A673 (cell line): Measurements from ENCODE around the gene METTL14. TPM values are rescaled to one million over a fixed set of nuclear protein-coding genes. Genes with fewer than 3 reads are reported as not detected.

Source experiments
- BruUV-seq: library from RNA; stranded (reverse); fragments of 400-500 nt; replicated peaks from 2 replicates; lab custom pipeline; 2021; lab: Mats Ljungman, UMichigan
- CTCF ChIA-PET: fragments of 300-600 bp; sonication (Branson Sonifier 250); formaldehyde crosslinking; loops from one replicate; lab custom pipeline; 2022; ENCODE audit warnings: antibody characterized with exemption; lab: Charles Lee
- POLR2A ChIA-PET: fragments of 300-600 bp; sonication (Branson Sonifier 250); formaldehyde crosslinking; loops from one replicate; lab custom pipeline; 2022; ENCODE audit warnings: antibody characterized with exemption; ENCODE audit not compliant: low non-redundant PET; lab: Charles Lee
- DNase-seq: peaks from one replicate; pipeline ENCODE4 v3.0.0-alpha.2; 2015; ENCODE audit warnings: low spot score
- H3K27ac ChIP-seq: fragments of 200-600 bp; sonication (generic); 2 replicates; pipeline ENCODE4 v1.5.1; 2016; ENCODE audit warnings: mixed run types, low read depth, mild to moderate bottlenecking, mixed read lengths, antibody characterized with exemption, low read length; ENCODE audit not compliant: poor library complexity, severe bottlenecking
- H3K27me3 ChIP-seq: fragments of 200-600 bp; sonication (generic); replicated peaks from 2 replicates; pipeline ENCODE4 v1.6.1; 2017; ENCODE audit warnings: mixed run types, low read depth, mild to moderate bottlenecking, mixed read lengths, antibody characterized with exemption, low read length; ENCODE audit not compliant: insufficient read depth, poor library complexity
- H3K36me3 ChIP-seq: fragments of 200-600 bp; sonication (generic); 2 replicates; pipeline ENCODE4 v1.6.1; 2016; ENCODE audit warnings: mixed run types, mild to moderate bottlenecking, mixed read lengths, antibody characterized with exemption, low read length; ENCODE audit not compliant: insufficient read depth, poor library complexity, severe bottlenecking
- H3K4me1 ChIP-seq: fragments of 200-600 bp; sonication (generic); 2 replicates; pipeline ENCODE4 v1.6.1; 2017; ENCODE audit warnings: mixed run types, mild to moderate bottlenecking, mixed read lengths, antibody characterized with exemption, low read length; ENCODE audit not compliant: insufficient read depth, poor library complexity, severe bottlenecking
- H3K4me3 ChIP-seq: fragments of 200-600 bp; sonication (generic); 2 replicates; pipeline ENCODE4 v1.5.1; 2016; ENCODE audit warnings: low read depth, mixed run types, mild to moderate bottlenecking, mixed read lengths, low read length; ENCODE audit not compliant: poor library complexity, severe bottlenecking
- H3K9me3 ChIP-seq: fragments of 200-600 bp; sonication (generic); 2 replicates; pipeline ENCODE4 v1.6.1; 2016; ENCODE audit warnings: mixed run types, low read depth, mild to moderate bottlenecking, mixed read lengths, antibody characterized with exemption, low read length; ENCODE audit not compliant: poor library complexity, severe bottlenecking
- EZH2 ChIP-seq: fragments of 200-600 bp; sonication (generic); IDR thresholded peaks from 2 replicates; pipeline ENCODE4 v1.6.1; 2017; ENCODE audit warnings: borderline replicate concordance, low read depth, mild to moderate bottlenecking, mixed read lengths, antibody characterized with exemption, low read length; ENCODE audit not compliant: poor library complexity, severe bottlenecking
- intact Hi-C: fragments of 100-400 bp; cut with micrococcal nuclease; formaldehyde crosslinking; loops from one replicate; pipeline ENCODE4 v1.10.0; 2022; ENCODE audit not compliant: unreplicated experiment
- total RNA-seq: library from RNA; stranded (reverse); gene quantifications from 2 replicates; pipeline ENCODE4 v1.2.3, GENCODE V29; 2021
- TF ChIP-seq, protein P1 (sequence below): fragments of 300-800, 200-600 bp; sonication (generic); conservative IDR thresholded peaks from 2 replicates; pipeline ENCODE4 v1.5.1; 2017; ENCODE audit warnings: low read depth, mild to moderate bottlenecking, antibody characterized with exemption, low read length, moderate library complexity, mixed read lengths

The METTL14 gene
- total RNA-seq, 1 experiment from 2014 or later: 57.6 TPM

DNA sequence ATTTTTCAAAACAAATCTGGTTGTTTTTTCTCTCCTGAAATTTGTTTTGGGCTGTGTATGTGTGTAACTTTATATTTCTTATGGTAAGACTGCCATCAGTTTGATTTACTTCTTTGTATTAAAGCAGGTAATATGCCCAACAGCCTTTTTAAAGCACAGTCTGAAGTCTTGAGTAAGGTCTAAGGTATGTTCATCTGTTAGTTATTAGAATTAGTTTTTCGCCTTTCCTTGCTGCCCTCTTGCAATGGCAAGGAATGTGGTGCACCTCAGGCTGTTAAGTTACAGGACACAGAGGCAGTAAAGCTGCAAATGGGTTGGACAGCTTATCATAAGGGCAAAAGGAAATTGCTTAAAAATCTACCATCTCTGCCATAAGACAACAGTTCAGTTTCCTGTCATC, 71.8 kb downstream of the METTL14 start:
- Histone ChIP-seq H3K4me3 (no peak overlapping the region), H3K27me3 (no peaks in the 10 kb centered on the region), H3K9me3 (no peaks in the 10 kb centered on the region), H3K27ac (no peak overlapping the region), H3K4me1 (peaks cover 7% of the 10 kb centered on the region), H3K36me3 (peaks cover 8% of the 10 kb centered on the region)
- ChIA-PET CTCF (no interaction called here), POLR2A (no interaction called here)
- intact Hi-C loops: no loop called here
- no peak for TF ChIP-seq EZH2
- TF ChIP-seq, protein P1, sequence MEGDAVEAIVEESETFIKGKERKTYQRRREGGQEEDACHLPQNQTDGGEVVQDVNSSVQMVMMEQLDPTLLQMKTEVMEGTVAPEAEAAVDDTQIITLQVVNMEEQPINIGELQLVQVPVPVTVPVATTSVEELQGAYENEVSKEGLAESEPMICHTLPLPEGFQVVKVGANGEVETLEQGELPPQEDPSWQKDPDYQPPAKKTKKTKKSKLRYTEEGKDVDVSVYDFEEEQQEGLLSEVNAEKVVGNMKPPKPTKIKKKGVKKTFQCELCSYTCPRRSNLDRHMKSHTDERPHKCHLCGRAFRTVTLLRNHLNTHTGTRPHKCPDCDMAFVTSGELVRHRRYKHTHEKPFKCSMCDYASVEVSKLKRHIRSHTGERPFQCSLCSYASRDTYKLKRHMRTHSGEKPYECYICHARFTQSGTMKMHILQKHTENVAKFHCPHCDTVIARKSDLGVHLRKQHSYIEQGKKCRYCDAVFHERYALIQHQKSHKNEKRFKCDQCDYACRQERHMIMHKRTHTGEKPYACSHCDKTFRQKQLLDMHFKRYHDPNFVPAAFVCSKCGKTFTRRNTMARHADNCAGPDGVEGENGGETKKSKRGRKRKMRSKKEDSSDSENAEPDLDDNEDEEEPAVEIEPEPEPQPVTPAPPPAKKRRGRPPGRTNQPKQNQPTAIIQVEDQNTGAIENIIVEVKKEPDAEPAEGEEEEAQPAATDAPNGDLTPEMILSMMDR: no peak
- BruUV-seq: no TSS peak
- DNase-seq: no peak

DNA sequence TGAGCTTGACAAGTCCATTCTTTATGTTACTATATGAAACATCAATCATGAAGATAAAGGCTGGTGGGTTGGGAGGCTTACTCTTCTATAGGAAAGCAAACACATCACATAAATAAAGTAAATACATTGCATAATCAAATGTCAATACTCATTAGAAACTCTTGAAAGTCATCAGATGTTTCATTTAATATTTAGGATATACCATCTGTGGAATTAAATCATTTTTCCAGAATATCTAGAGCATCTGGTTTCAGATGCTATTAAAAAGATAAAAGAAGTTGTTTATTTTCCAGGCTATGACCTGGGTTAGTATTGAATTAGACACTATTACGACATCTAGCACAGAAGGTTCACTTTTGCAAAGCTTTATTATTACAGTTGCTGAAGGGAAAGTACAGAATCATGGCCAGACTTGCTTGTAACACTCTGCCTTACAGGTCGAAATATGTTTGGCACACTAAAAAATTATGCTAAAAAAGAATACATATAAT, 72.6 kb downstream of the METTL14 start:
- intact Hi-C loops: no loop called here
- CTCF ChIA-PET: no interaction called here
- Histone ChIP-seq H3K4me1 (peaks cover 16% of the 10 kb centered on the region), H3K36me3 (no peaks in the 10 kb centered on the region), H3K4me3 (no peak overlapping the region), H3K27me3 (no peaks in the 10 kb centered on the region), H3K9me3 (no peaks in the 10 kb centered on the region), H3K27ac (no peak overlapping the region)
- no peak for TF ChIP-seq EZH2
- TF ChIP-seq, protein P1: no peak
- POLR2A ChIA-PET: no interaction called here
- no peak for DNase-seq
- no TSS peak for BruUV-seq

DNA sequence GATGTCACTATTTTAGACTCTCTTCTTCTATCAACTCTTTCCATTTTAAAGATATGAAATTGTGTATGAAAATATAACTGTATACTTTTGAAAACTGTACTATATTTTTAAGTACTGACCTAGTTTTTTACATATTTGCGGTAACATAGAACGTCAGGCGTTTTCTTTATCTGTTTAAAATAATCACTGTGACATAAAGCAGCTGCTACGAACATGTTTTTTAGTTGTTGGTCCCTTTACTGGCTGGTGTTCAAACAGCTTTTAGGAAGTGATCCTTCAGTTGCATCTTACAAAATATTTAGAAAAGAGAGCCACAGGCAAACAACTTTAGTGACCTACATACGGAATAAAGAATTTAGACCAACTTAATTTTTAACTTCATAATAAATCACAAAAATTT, 73.1 kb downstream of the METTL14 start:
- no peak for TF ChIP-seq EZH2
- TF ChIP-seq, protein P1: no peak
- Histone ChIP-seq H3K27me3 (no peaks in the 10 kb centered on the region), H3K36me3 (no peaks in the 10 kb centered on the region), H3K9me3 (no peaks in the 10 kb centered on the region), H3K4me3 (no peak overlapping the region), H3K27ac (no peak overlapping the region), H3K4me1 (peaks cover 20% of the 10 kb centered on the region)
- intact Hi-C loops: no loop called here
- no TSS peak for BruUV-seq
- ChIA-PET CTCF (no interaction called here), POLR2A (no interaction called here)
- DNase-seq: no peak
